Neural progenitor cell (in vitro differentiated cells): Measurements from ENCODE around the gene TAF9B. TPM values are rescaled to one million over a fixed set of nuclear protein-coding genes. Genes with fewer than 3 reads are reported as not detected.
"Not testable (repeated sequence)": the region's sequence is repeated elsewhere in the genome, so short reads cannot be mapped to it uniquely, and the experiment has no call there.

Experiments
- DNase-seq: peaks from one replicate; pipeline ENCODE4 v3.0.0-alpha.2; 2016; ENCODE audit warnings: low spot score
- H2AFZ ChIP-seq: fragments of 200-600 bp; sonication (generic); replicated peaks from 2 replicates; pipeline ENCODE4 v1.6.1; 2016; ENCODE audit warnings: antibody characterized with exemption
- H3F3A ChIP-seq: fragments of 200-600 bp; sonication (generic); 2 replicates; pipeline ENCODE4 v1.6.1; 2016; ENCODE audit warnings: antibody characterized with exemption, low read depth
- H3K27ac ChIP-seq: fragments of 200-600 bp; sonication (generic); 2 replicates; pipeline ENCODE4 v1.5.1; 2016; ENCODE audit warnings: mild to moderate bottlenecking
- H3K27me3 ChIP-seq: fragments of 200-600 bp; sonication (generic); 2 replicates; pipeline ENCODE4 v1.6.1; 2016; ENCODE audit warnings: mild to moderate bottlenecking, moderate library complexity
- H3K36me3 ChIP-seq: fragments of 200-600 bp; sonication (generic); 2 replicates; pipeline ENCODE4 v1.5.1; 2016
- H3K4me1 ChIP-seq: fragments of 200-600 bp; sonication (generic); 2 replicates; pipeline ENCODE4 v1.6.1; 2016; ENCODE audit warnings: mixed run types
- H3K4me2 ChIP-seq: fragments of 200-600 bp; sonication (generic); 2 replicates; pipeline ENCODE4 v1.6.1; 2016
- H3K4me3 ChIP-seq: fragments of 200-600 bp; sonication (generic); 2 replicates; pipeline ENCODE4 v1.5.1; 2016
- H3K79me2 ChIP-seq: fragments of 200-600 bp; sonication (generic); 2 replicates; pipeline ENCODE4 v1.6.1; 2016; ENCODE audit warnings: low read depth
- H3K9ac ChIP-seq: fragments of 200-600 bp; sonication (generic); 2 replicates; pipeline ENCODE4 v1.6.1; 2016
- H3K9me3 ChIP-seq: fragments of 200-600 bp; sonication (generic); 2 replicates; pipeline ENCODE4 v1.5.1; 2016; ENCODE audit warnings: low read depth
- H4K20me1 ChIP-seq: fragments of 200-600 bp; sonication (generic); 2 replicates; pipeline ENCODE4 v1.6.1; 2016; ENCODE audit warnings: low read depth
- H3K27ac Mint-ChIP-seq: 3 replicates; pipeline ENCODE4 v1.8.0; 2021; ENCODE audit warnings: mixed read lengths
- H3K27me3 Mint-ChIP-seq: 2 replicates; pipeline ENCODE4 v1.8.0; 2022; ENCODE audit warnings: low read depth, mild to moderate bottlenecking, inconsistent platforms, moderate library complexity, mixed read lengths; ENCODE audit not compliant: insufficient read depth
- H3K36me3 Mint-ChIP-seq: 3 replicates; pipeline ENCODE4 v1.8.0; 2021; ENCODE audit warnings: mixed read lengths
- H3K4me1 Mint-ChIP-seq: 3 replicates; pipeline ENCODE4 v1.8.0; 2021; ENCODE audit warnings: mixed read lengths
- H3K4me3 Mint-ChIP-seq: 3 replicates; pipeline ENCODE4 v1.8.0; 2021; ENCODE audit warnings: mild to moderate bottlenecking, moderate library complexity, mixed read lengths
- H3K9me3 Mint-ChIP-seq: 3 replicates; pipeline ENCODE4 v1.8.0; 2020; ENCODE audit warnings: mixed read lengths
- CTCF ChIP-seq: fragments of 200-600 bp; sonication (generic); IDR thresholded peaks from 2 replicates; pipeline ENCODE4 v1.5.1; 2017; ENCODE audit warnings: antibody characterized with exemption, mild to moderate bottlenecking
- EZH2 ChIP-seq: fragments of 200-600 bp; sonication (generic); IDR thresholded peaks from 2 replicates; pipeline ENCODE4 v1.6.1; 2017; ENCODE audit warnings: antibody characterized with exemption, mild to moderate bottlenecking, moderate library complexity
- total RNA-seq: library from RNA; depleted of rRNA; stranded (reverse); fragments of >200 nt; gene quantifications from 2 replicates; pipeline ENCODE4 v1.2.3, GENCODE V29; 2015; ENCODE audit warnings: low replicate concordance

The TAF9B gene
- total RNA-seq, 1 donor from 2014 or later, result 103 TPM

- Histone ChIP-seq H3K27me3 (no peaks in the 10 kb centered on the region), H3K36me3 (no peaks in the 10 kb centered on the region), H3K27ac (no peak overlapping the region), H3K4me3 (no peak overlapping the region), H3K79me2 (no peaks in the 10 kb centered on the region), H3F3A (no peaks in the 10 kb centered on the region), H4K20me1 (no peaks in the 10 kb centered on the region), H3K4me1 (no peaks in the 10 kb centered on the region), H3K4me2 (no peak overlapping the region), H3K9ac (no peak overlapping the region), H3K9me3 (peaks cover 2% of the 10 kb centered on the region), H2AFZ (peak overlapping the region; percentile 57)
- peak; percentile 50 for TF ChIP-seq CTCF
- TF ChIP-seq EZH2, result no peak
- Mint-ChIP-seq H3K4me1 (no peaks in the 10 kb centered on the region), H3K9me3 (peaks cover 3% of the 10 kb centered on the region), H3K36me3 (no peaks in the 10 kb centered on the region), H3K4me3 (no peak overlapping the region), H3K27me3 (no peaks in the 10 kb centered on the region), H3K27ac (no peak overlapping the region)
- peak; percentile 59 for DNase-seq
Observed at GRCh38 chrX:78092296-78092695, 47.2 kb downstream of the TAF9B start.

- H3K36me3 ChIP-seq, H3K79me2 ChIP-seq, H3K9ac ChIP-seq, H3K27ac Mint-ChIP-seq, H3K9me3 Mint-ChIP-seq, H3K4me1 Mint-ChIP-seq, H3K4me1 ChIP-seq, H3K27me3 Mint-ChIP-seq, H3K4me2 ChIP-seq, H3K27ac ChIP-seq, H4K20me1 ChIP-seq, H3K27me3 ChIP-seq, H3K4me3 ChIP-seq, H3F3A ChIP-seq, H3K4me3 Mint-ChIP-seq, DNase-seq, H3K36me3 Mint-ChIP-seq, H3K9me3 ChIP-seq, H2AFZ ChIP-seq: not testable (repeated sequence)
Observed at GRCh38 chrX:78081413-78081812, 58.0 kb downstream of the TAF9B start.

Other genes starting within 250 kb of the TAF9B start
- 55.1 and 70.0 TPM in 2 replicates for gene MAGT1, start 244.2 kb downstream of the TAF9B start, total RNA-seq
- 285 and 500 TPM in 2 replicates for gene COX7B, start 240.2 kb downstream of the TAF9B start, total RNA-seq
- 4.4 and 5.1 TPM in 2 replicates for gene ATP7A, start 229.0 kb downstream of the TAF9B start, total RNA-seq
- not detected in 2 replicates for gene PGAM4, start 170.0 kb downstream of the TAF9B start, total RNA-seq
- 446 and 531 TPM in 2 replicates for gene PGK1, start 35.4 kb downstream of the TAF9B start, total RNA-seq
- gene CYSLTR1, start 188.0 kb upstream of the TAF9B start, total RNA-seq, result not detected in 2 replicates